D721Med (cell line): Measurements from ENCODE around the gene PLXND1.
"Not testable (repeated sequence)": the region's sequence is repeated elsewhere in the genome, so short reads cannot be mapped to it uniquely, and the experiment has no call there.

Experiments
- DNase-seq: peaks from one replicate; pipeline ENCODE4 v3.0.0; 2011; ENCODE audit warnings: low spot score; ENCODE audit not compliant: insufficient read length
- FAIRE-seq: peaks from 2 replicates; lab custom pipeline; 2011; peaks lifted over from hg19 to GRCh38; lab: Jason Lieb, UNC
- CTCF ChIP-seq: IDR thresholded peaks from 2 replicates; pipeline ENCODE4 v1.5.1; 2012; ENCODE audit warnings: mild to moderate bottlenecking, control low read depth; ENCODE audit not compliant: insufficient read depth; ENCODE audit errors: missing control alignments

The PLXND1 gene

GRCh38 chr3:129552287-129553050 lies 54.0 kb downstream of the PLXND1 start:
- FAIRE-seq: no peak
- TF ChIP-seq CTCF: no peak
- no peak for DNase-seq

- FAIRE-seq: no peak
- TF ChIP-seq CTCF: no peak
These were observed 56.7 kb downstream of the PLXND1 start for GRCh38 chr3:129549805-129550204.

DNA sequence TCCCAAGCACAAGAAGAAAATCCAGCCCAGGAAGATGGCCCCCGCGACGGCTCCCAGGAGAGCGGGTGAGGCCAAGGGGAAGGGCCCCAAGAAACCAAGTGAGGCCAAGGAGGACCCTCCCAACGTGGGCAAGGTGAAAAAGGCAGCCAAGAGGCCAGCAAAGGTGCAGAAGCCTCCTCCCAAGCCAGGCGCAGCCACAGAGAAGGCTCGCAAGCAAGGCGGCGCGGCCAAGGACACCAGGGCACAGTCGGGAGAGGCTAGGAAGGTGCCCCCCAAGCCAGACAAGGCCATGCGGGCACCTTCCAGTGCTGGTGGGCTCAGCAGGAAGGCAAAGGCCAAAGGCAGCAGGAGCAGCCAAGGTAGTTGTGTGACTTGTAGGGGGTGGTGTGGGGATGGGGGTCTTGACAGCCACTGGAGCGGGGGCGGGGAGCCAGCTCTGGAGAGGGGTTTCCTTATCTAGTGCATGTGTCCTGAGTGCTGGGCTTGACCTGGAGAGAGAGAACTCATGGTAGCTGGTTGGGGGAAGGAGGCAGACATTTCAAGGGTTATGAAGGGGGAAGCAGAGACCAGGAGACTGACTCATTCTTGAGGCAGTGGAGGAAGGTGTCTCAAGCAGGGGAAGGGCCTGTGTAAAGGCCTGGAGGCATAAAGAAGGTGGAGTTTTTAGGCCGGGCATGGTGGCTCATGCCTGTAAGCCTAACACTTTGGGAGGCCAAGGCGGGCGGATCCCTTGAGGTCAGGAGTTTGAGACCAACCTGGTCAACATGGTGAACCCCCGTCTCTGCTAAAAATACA lies 57.3 kb downstream of the PLXND1 start:
- FAIRE-seq (no peak), DNase-seq (no peak)
- TF ChIP-seq CTCF: no peak

More at GRCh38 chr3:129549805-129550204, 56.7 kb downstream of the PLXND1 start:
- no peak for DNase-seq

- FAIRE-seq (no peak), DNase-seq (no peak)
- no peak for TF ChIP-seq CTCF
These were observed 58.1 kb downstream of the PLXND1 start for GRCh38 chr3:129548104-129548965.

GRCh38 chr3:129547241-129547640 lies 59.2 kb downstream of the PLXND1 start:
- no peak for TF ChIP-seq CTCF
- no peak for FAIRE-seq
- DNase-seq: no peak

- not testable (repeated sequence) for DNase-seq, FAIRE-seq
These were observed 60.5 kb downstream of the PLXND1 start for GRCh38 chr3:129545951-129546350.

- no peak for TF ChIP-seq CTCF
- FAIRE-seq: no peak
These were observed 62.5 kb downstream of the PLXND1 start for GRCh38 chr3:129543999-129544398.

More at GRCh38 chr3:129543999-129544398, 62.5 kb downstream of the PLXND1 start:
- no peak for DNase-seq
